Glomerular visceral epithelial cell (primary cell): ENCODE results near the gene FAM168A.
A peak's percentile ranks its signal among the peaks of the same experiment; 100 is the strongest.

ENCODE experiments used
- DNase-seq: peaks from one replicate; pipeline ENCODE4 v3.0.0-alpha.2; 2016; ENCODE audit errors: extremely low spot score

The FAM168A gene

GRCh38 chr11:73372375-73372993, 225.4 kb downstream of the FAM168A start:
- DNase-seq: peak; percentile 30

GRCh38 chr11:73367482-73368024, 230.4 kb downstream of the FAM168A start:
- DNase-seq: no peak

DNA sequence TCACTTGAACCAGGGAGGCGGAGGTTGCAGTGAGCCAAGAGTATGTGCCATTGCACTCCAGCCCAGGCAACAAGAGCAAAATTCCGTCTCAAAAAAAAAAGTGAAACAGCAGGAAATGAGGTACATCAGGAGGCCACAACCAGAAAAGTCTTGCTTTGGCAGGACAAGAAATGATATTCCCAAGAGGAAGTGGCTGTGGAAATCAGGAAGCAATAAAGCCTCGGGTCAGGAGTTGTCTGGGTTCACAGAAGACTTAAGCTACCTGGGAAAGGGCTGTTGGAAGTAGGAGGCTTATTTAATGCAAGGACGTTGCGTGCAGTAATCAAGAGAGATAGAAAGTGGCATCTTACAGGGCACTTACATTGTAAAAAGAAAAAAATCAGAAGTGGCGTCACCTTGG, 231.0 kb downstream of the FAM168A start:
- DNase-seq: no peak

- DNase-seq: no peak
Measured at GRCh38 chr11:73366265-73366610, 231.7 kb downstream of the FAM168A start.

DNA sequence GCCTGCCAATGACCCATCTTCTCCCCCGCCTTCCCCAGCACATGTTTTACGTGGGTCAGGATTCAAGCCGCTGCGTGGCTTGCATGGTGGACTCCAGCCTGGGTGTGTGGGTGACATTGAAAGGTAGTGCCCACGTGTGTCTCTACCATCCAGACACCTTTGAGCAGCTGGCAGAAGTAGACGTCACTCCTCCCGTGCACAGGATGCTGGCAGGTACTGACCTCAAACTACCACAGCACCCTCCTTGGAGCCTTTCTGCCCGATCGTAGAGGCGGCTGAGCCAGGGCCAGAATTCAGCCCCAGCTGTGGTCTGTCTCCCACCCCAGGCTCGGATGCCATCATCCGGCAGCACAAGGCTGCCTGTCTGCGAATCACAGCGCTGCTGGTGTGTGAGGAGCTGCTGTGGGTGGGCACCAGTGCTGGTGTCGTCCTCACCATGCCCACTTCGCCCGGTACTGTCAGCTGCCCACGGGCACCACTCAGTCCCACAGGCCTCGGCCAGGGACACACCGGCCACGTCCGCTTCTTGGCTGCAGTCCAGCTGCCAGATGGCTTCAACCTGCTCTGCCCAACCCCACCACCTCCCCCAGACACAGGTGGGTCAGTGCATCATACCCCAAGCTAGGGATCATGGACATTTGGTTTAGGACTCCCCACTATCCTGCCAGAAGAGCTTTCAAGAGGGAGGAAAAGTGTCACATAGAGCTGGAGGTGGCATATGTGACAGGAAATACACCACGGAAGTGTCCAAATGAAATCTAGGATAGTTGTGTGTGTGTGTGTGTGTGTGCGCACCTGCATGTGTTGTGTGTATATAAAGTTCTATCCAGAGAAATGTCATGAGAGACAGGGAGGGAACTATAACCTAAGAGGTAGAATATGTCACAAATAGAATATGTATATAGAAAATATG, 232.3 kb downstream of the FAM168A start:
- no peak for DNase-seq

DNA sequence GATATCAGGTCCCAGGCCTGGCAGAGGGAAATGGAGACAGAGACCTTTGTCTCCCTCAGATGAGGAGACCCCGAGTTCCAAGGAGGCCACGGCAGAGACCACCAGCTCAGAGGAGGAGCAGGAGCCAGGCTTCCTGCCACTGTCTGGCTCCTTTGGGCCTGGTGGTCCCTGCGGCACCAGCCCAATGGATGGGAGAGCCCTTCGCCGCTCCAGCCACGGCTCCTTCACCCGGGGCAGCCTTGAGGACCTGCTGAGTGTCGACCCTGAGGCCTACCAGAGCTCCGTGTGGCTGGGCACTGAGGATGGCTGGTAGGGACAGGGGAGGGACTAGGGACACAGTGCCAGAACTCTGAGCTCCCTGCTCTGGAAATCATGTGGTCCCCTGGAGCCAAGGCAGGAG, 234.8 kb downstream of the FAM168A start:
- no peak for DNase-seq

DNA sequence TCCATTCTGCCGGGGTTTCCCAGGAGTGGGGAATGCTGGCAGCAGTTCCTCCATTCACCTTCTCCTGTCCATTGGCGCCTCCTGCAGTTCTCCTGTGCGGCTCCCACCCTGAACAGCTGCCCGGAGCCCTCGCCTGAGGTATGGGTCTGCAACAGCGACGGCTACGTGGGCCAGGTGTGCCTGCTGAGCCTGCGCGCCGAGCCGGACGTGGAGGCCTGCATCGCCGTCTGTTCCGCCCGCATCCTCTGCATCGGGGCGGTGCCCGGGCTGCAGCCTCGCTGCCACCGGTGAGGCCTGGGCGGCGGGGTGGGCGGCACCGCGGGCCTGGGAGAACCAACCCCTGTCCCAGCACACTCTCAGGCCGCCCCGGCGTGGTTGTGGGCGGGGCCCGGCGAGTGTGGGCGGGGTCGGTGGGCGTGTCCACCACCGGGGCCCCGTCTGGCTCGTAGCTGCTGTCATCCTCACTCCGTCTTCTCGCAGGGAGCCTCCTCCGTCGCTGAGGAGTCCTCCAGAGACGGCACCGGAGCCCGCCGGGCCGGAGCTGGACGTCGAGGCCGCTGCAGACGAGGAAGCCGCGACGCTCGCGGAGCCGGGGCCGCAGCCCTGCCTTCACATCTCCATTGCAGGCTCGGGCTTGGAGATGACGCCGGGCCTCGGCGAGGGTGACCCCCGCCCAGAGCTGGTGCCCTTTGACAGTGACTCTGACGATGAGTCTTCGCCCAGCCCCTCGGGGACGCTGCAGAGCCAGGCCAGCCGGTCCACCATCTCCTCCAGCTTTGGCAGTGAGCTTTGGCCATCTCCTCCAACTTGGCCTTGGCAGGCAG, 235.7 kb downstream of the FAM168A start:
- no peak for DNase-seq

DNA sequence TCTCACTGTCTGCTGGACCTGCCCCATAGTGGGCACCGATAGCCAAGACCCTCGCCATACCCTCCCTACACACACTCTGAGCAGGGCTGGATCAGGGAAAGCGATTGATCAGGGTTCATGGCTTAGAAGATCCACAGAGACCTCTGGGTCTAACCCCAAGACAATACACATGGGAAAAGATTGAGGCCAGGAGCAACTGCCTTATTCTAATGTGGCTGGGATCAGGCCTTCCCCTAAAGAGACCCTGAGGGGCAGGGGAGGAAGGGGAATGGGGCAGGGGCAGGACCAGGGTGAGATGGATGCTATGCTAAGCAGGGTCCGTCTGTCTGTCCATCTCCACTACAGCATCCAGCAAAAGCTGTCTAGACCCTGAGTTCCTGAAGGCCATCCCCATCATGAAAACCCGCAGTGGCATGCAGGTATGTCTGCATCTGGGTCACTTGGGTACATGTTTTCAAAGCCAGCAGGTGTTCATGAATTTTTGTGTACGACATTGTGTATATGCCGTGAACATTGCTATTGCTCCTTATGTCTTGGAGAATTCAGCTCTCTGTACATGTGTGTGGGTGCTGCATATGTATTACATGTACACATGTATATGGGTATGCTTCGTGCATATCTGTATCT, 237.1 kb downstream of the FAM168A start:
- DNase-seq: no peak

- DNase-seq: peak; percentile 33
Measured at GRCh38 chr11:73359930-73360742, 237.8 kb downstream of the FAM168A start.

- no peak for DNase-seq
Measured at GRCh38 chr11:73359341-73359740, 238.6 kb downstream of the FAM168A start.

DNA sequence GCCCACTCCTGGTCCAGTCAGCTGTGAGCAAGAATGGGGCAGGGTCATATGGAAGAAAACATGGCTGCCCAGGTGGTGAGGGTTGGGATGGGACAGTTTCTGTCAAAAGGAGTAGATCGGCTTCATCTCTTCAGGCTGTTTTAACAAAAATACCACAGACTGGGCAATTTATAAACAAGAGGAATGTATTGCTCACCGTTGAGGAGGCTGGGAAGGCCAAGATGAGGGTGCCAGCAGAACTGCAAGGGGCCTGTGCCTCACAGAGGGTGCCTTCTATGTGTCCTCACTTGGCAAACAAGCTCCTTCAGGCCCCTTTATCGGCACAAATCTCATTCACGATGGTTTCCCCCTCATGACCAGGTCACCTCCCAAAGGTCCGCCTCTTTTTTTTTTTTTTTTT, 239.8 kb downstream of the FAM168A start:
- no peak for DNase-seq

GRCh38 chr11:73356979-73357860, 240.7 kb downstream of the FAM168A start:
- no peak for DNase-seq

- no peak for DNase-seq
Measured at GRCh38 chr11:73355109-73355508, 242.8 kb downstream of the FAM168A start.

DNA sequence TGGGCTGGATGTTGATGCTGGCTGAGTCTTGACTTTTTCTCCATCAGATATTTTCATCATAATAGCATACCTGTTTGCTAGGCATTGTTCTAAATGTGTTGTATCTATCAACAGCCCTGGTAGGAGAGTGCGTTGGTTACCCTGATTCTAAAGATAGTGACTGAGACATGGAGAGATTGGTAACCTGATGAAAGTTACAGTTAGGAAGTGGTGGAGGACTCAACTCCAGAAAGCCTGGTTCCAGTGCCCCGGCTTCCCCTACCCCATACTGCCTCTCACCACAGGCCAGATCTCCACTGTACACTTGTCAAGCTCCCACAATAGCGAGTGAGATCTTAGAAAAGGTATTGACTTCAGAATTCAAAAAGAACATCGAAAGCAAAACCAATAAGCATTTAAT, 244.5 kb downstream of the FAM168A start:
- DNase-seq: no peak

DNA sequence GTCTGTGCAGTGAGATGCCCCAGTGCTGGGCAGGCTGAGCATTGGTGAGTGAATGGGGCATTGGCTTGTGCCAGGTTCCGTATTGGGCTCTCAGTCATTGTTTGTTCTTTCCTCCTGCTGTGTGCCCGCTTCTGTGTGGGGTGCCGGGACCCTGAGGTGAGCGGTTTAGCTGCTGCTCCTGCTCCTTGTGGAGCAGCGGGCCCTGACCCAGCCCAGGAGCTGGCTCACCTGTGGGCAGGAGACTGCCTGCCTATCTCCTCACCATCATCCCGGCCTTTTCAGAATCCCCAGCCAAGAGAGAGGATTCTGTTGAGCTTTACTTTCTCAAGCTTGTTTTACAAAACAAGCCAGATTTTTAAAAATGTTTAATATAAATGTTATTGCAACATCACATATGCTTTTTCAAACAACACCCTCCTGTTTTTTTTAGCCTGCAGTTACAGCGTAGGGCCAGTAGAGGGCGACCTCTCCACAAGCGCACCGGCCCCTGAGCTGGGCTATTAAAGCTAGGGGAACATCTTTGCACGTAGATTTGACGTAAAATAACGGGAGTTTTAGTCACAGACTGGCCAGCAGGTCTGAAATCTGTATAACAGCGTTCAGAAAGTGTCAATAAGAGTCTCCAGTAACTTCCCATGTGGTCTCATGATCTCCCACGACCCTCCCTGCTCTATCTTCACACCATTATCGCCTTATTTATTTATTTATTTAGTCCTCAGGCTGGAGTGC, 246.8 kb downstream of the FAM168A start:
- peak; percentile 66 for DNase-seq
